Endothelial cell of umbilical vein (primary cell): Measurements from ENCODE around the gene VPS8. TPM values are rescaled to one million over a fixed set of nuclear protein-coding genes. Genes with fewer than 3 reads are reported as not detected.

Experiments
- BruUV-seq: library from RNA; stranded (reverse); fragments of 400-500 nt; replicated peaks from 2 replicates; lab custom pipeline; 2021; lab: Mats Ljungman, UMichigan
- CTCF ChIA-PET: fragments of 300-600, 350-600 bp; sonication (Branson Sonifier 250); formaldehyde crosslinking; loops from one replicate; lab custom pipeline; 2021; ENCODE audit warnings: antibody characterized with exemption, inconsistent platforms; lab: Charles Lee
- POLR2A ChIA-PET: fragments of 300-600, 350-600 bp; sonication (Branson Sonifier 250); formaldehyde crosslinking; loops from one replicate; lab custom pipeline; 2021; ENCODE audit warnings: antibody characterized with exemption, inconsistent platforms; lab: Charles Lee
- DNase-seq: peaks from one replicate; pipeline ENCODE4 v3.0.0-alpha.2; 2011; ENCODE audit warnings: low read depth, low spot score
- FAIRE-seq: peaks from 2 replicates; lab custom pipeline; 2011; peaks lifted over from hg19 to GRCh38; lab: Jason Lieb, UNC
- H2AFZ ChIP-seq: 2 replicates; pipeline ENCODE4 v1.6.0; 2012; ENCODE audit warnings: low read depth, low read length, control low read depth, inconsistent platforms
- H3K27ac ChIP-seq: 2 replicates; pipeline ENCODE4 v1.5.1; 2011; ENCODE audit warnings: low read depth, mild to moderate bottlenecking, control low read depth, low read length, moderate library complexity; ENCODE audit not compliant: insufficient read depth
- H3K27me3 ChIP-seq, 2 experiments: 2 replicates each; pipeline versions ENCODE4 v1.6.0 to v1.6.1; 2011; ENCODE audit warnings: low read length in 2 of 2, mixed read lengths in 1 of 2; ENCODE audit not compliant: control insufficient read depth in 2 of 2, insufficient read depth in 2 of 2
- H3K36me3 ChIP-seq, 2 experiments: 2 replicates in 1 of 2; 3 replicates in 1 of 2; pipeline ENCODE4 v1.5.1; 2011; ENCODE audit warnings: low read length in 2 of 2, mild to moderate bottlenecking in 1 of 2, moderate library complexity in 1 of 2; ENCODE audit not compliant: control insufficient read depth in 2 of 2, insufficient read depth in 2 of 2; ENCODE audit errors: extremely low read depth in 1 of 2
- H3K4me1 ChIP-seq: 3 replicates; pipeline ENCODE4 v1.5.1; 2011; ENCODE audit warnings: mild to moderate bottlenecking, low read length; ENCODE audit not compliant: control insufficient read depth, insufficient read depth; ENCODE audit errors: extremely low read depth
- H3K4me2 ChIP-seq: 2 replicates; pipeline ENCODE4 v1.6.1; 2011; ENCODE audit warnings: low read length, control low read depth, mixed read lengths; ENCODE audit not compliant: insufficient read depth
- H3K4me3 ChIP-seq, 3 experiments: fragments of 200-600 bp in 1 of 3; sonication (generic), shearing (Covaris generic) in 1 of 3; replicated peaks in 1 of 3; 2 replicates each; pipeline ENCODE4 v1.5.1; 2011 to 2016; ENCODE audit warnings: control low read depth in 3 of 3, low read length in 3 of 3, mild to moderate bottlenecking in 2 of 3, inconsistent platforms in 1 of 3, low read depth in 1 of 3, moderate library complexity in 1 of 3; ENCODE audit not compliant: insufficient read depth in 1 of 3
- H3K79me2 ChIP-seq: 2 replicates; pipeline ENCODE4 v1.6.0; 2012; ENCODE audit warnings: low read length, inconsistent platforms; ENCODE audit not compliant: control insufficient read depth, insufficient read depth
- H3K9ac ChIP-seq: replicated peaks from 2 replicates; pipeline ENCODE3; 2011; ENCODE audit warnings: low read length, control low read depth; ENCODE audit not compliant: insufficient read depth; ENCODE audit errors: extremely low read depth
- H3K9me1 ChIP-seq: replicated peaks from 3 replicates; pipeline ENCODE4 v1.6.0; 2011; ENCODE audit warnings: mild to moderate bottlenecking, low read length; ENCODE audit not compliant: control insufficient read depth, insufficient read depth; ENCODE audit errors: extremely low read depth
- H3K9me3 ChIP-seq: replicated peaks from 2 replicates; pipeline ENCODE4 v1.5.1; 2012; ENCODE audit warnings: low read length, inconsistent platforms; ENCODE audit not compliant: control insufficient read depth, insufficient read depth
- H4K20me1 ChIP-seq: replicated peaks from 2 replicates; pipeline ENCODE3; 2011; ENCODE audit warnings: mild to moderate bottlenecking, low read length; ENCODE audit not compliant: control insufficient read depth, insufficient read depth; ENCODE audit errors: extremely low read depth
- EZH2 ChIP-seq: IDR thresholded peaks from 2 replicates; pipeline ENCODE4 v1.6.1; 2012; ENCODE audit warnings: borderline replicate concordance, low read depth, mild to moderate bottlenecking, moderate library complexity, low read length, inconsistent platforms; ENCODE audit not compliant: severe bottlenecking
- MYC ChIP-seq: IDR thresholded peaks from one replicate; pipeline ENCODE4 v1.6.1; 2011; ENCODE audit warnings: mild to moderate bottlenecking, low read depth, low read length
- POLR2A ChIP-seq: IDR thresholded peaks from 2 replicates; pipeline ENCODE4 v1.6.1; 2012; ENCODE audit warnings: low read depth, mild to moderate bottlenecking, control low read depth, low read length
- POLR2AphosphoS5 ChIP-seq: IDR thresholded peaks from 2 replicates; pipeline ENCODE4 v1.6.1; 2012; ENCODE audit warnings: low read depth, mild to moderate bottlenecking, control low read depth, low read length, moderate library complexity; ENCODE audit not compliant: insufficient read depth
- dilution Hi-C: fragments of 300-500 bp; cut with MboI; formaldehyde crosslinking; loops from one replicate; pipeline ENCODE4 v1.15.0; 2019; ENCODE audit warnings: low sequenced_read_pairs; ENCODE audit not compliant: extremely low pct_ligation_motif_present
- intact Hi-C: fragments of 100-400 bp; cut with micrococcal nuclease; formaldehyde crosslinking; loops from one replicate; pipeline ENCODE4 v1.10.0; 2022
- polyA plus RNA-seq, 4 experiments: library from polyadenylated mRNA; depleted of rRNA in 3 of 4; stranded (reverse) in 3 of 4; unstranded in 1 of 4; fragments of >200 nt; gene quantifications; 2 replicates each; pipeline versions ENCODE4 v1.2.1 to v1.2.3, GENCODE V29; 2011 to 2012; ENCODE audit warnings: missing spikeins in 1 of 4
- total RNA-seq: library from RNA; stranded (reverse); gene quantifications from 2 replicates; pipeline ENCODE4 v1.2.3, GENCODE V29; 2021
- TF ChIP-seq, protein P1 (sequence below), 2 donors: IDR thresholded peaks; 1 replicate in 1 of 2; 2 replicates in 1 of 2; pipeline ENCODE4 v1.5.1; 2011; ENCODE audit warnings: low read length in 2 of 2, mild to moderate bottlenecking in 2 of 2, moderate library complexity in 2 of 2, control low read depth in 1 of 2, inconsistent platforms in 1 of 2, low read depth in 1 of 2; ENCODE audit not compliant: insufficient read depth in 1 of 2; ENCODE audit errors: extremely low read depth in 1 of 2
- TF ChIP-seq, protein P2 (sequence below): IDR thresholded peaks from 2 replicates; pipeline ENCODE4 v1.6.1; 2011; ENCODE audit not compliant: insufficient read depth, insufficient read length

Gene VPS8
- total and polyA plus RNA-seq, 2 donors (not counting 3 experiments of a cell fraction or from before 2014, with no cell fraction given): 13.7 to 51.6 TPM

- FAIRE-seq: no peak
- CTCF ChIA-PET: no interaction called here
- BruUV-seq: no TSS peak
Measured at GRCh38 chr3:184912163-184912562, 100.2 kb downstream of the VPS8 start.

DNA sequence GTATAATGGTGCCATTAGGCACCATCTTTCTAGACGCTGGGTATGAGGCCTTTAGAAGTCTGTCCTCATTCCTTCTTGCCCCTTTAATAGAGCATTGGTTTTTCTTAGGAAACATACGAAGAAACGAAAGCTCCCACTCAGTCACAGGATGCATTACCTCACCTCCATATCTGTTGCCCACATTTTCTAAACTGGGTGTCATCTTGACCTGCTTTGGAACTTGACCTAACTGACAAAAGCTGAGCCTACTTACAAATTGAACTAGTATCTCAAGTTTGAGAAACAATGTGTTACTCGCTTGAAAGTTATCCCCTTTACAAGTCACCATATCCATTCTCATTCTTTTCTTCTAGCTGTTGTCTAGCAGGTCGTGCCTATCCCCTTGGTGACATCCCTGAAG, 102.7 kb downstream of the VPS8 start:
- Histone ChIP-seq H3K27ac (no peak overlapping the region), H3K9me1 (no peaks in the 10 kb centered on the region), H2AFZ (no peak overlapping the region), H3K9me3 (no peaks in the 10 kb centered on the region), H4K20me1 (no peaks in the 10 kb centered on the region), H3K4me2 (no peak overlapping the region), H3K36me3 (peaks cover 2% of the 10 kb centered on the region in 2 experiments), H3K4me1 (no peaks in the 10 kb centered on the region), H3K4me3 (no peak overlapping the region), H3K79me2 (no peaks in the 10 kb centered on the region), H3K27me3 (no peaks in the 10 kb centered on the region), H3K9ac (no peak overlapping the region)
- TF ChIP-seq, protein P1, sequence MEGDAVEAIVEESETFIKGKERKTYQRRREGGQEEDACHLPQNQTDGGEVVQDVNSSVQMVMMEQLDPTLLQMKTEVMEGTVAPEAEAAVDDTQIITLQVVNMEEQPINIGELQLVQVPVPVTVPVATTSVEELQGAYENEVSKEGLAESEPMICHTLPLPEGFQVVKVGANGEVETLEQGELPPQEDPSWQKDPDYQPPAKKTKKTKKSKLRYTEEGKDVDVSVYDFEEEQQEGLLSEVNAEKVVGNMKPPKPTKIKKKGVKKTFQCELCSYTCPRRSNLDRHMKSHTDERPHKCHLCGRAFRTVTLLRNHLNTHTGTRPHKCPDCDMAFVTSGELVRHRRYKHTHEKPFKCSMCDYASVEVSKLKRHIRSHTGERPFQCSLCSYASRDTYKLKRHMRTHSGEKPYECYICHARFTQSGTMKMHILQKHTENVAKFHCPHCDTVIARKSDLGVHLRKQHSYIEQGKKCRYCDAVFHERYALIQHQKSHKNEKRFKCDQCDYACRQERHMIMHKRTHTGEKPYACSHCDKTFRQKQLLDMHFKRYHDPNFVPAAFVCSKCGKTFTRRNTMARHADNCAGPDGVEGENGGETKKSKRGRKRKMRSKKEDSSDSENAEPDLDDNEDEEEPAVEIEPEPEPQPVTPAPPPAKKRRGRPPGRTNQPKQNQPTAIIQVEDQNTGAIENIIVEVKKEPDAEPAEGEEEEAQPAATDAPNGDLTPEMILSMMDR (IDR thresholded peaks at IDR 0.05; ENCODE audit: extremely low read depth in 1 of 2, insufficient read depth in 1 of 2, low read depth in 1 of 2, low read length in 2 of 2): no peak
- TF ChIP-seq POLR2A (no peak), POLR2AphosphoS5 (no peak)
- POLR2A ChIA-PET: interaction anchor here (0.7 kb wide), 1 partner anchor 24 kb away, joined by 4 read pairs; no protein-coding TSS in a partner anchor
- CTCF ChIA-PET: interaction anchor here (0.7 to 1.2 kb wide), 2 partner anchors 12 to 20 kb away, joined by 3 read pairs; no protein-coding TSS in a partner anchor
- no TSS peak for BruUV-seq
- FAIRE-seq (no peak), DNase-seq (no peak)
- intact Hi-C loops: no loop called here
- dilution Hi-C loops: no loop called here

More at GRCh38 chr3:184912163-184912562, 100.2 kb downstream of the VPS8 start:
- Histone ChIP-seq H3K27me3 (no peaks in the 10 kb centered on the region), H3K27ac (no peak overlapping the region), H3K4me3 (no peak overlapping the region), H3K4me2 (no peak overlapping the region), H3K9ac (no peak overlapping the region), H3K4me1 (no peaks in the 10 kb centered on the region), H3K36me3 (peaks cover 2% of the 10 kb centered on the region in 2 experiments), H4K20me1 (no peaks in the 10 kb centered on the region), H2AFZ (no peak overlapping the region), H3K9me1 (no peaks in the 10 kb centered on the region), H3K9me3 (no peaks in the 10 kb centered on the region), H3K79me2 (no peaks in the 10 kb centered on the region)
- TF ChIP-seq EZH2 (no peak), POLR2AphosphoS5 (no peak), MYC (no peak), POLR2A (no peak)
- TF ChIP-seq, protein P2, sequence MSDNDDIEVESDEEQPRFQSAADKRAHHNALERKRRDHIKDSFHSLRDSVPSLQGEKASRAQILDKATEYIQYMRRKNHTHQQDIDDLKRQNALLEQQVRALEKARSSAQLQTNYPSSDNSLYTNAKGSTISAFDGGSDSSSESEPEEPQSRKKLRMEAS: no peak
- POLR2A ChIA-PET: no interaction called here
- intact Hi-C loops (no loop called here), dilution Hi-C loops (no loop called here)
- DNase-seq: no peak
